K562 (cell line): ENCODE data around the gene CHN1.

Source experiments
- EGR1 ChIP-seq: fragments of 450-650 bp; conservative IDR thresholded peaks from 2 replicates; pipeline ENCODE4 v1.6.1; 2017; ENCODE audit warnings: mild to moderate bottlenecking
- ETV5 ChIP-seq: sonication (generic); formaldehyde crosslinking; IDR thresholded peaks from 2 replicates; pipeline ENCODE4 v1.4.0; 2020; ENCODE audit warnings: low read depth, mild to moderate bottlenecking, missing genetic modification reagents
- HDAC1 ChIP-seq, 2 experiments: fragments of 450-650 bp; IDR thresholded peaks; 2 replicates each; pipeline ENCODE4 v1.6.1; 2016 to 2017; ENCODE audit warnings: inconsistent platforms in 1 of 2, mild to moderate bottlenecking in 1 of 2, moderate library complexity in 1 of 2
- NFE2L1 ChIP-seq: fragments of 450-650 bp; IDR thresholded peaks from 2 replicates; pipeline ENCODE4 v1.6.1; 2016; ENCODE audit warnings: missing genetic modification characterization, low read depth, mild to moderate bottlenecking, missing compliant biosample characterization, moderate library complexity, borderline replicate concordance
- NFRKB ChIP-seq: fragments of 450-650 bp; IDR thresholded peaks from 2 replicates; pipeline ENCODE4 v1.6.1; 2016; ENCODE audit warnings: low read depth
- NRF1 ChIP-seq, 2 experiments: fragments of 450-650 bp; IDR thresholded peaks in 1 of 2; conservative IDR thresholded peaks in 1 of 2; 2 replicates each; pipeline ENCODE4 v1.6.1; 2014; ENCODE audit warnings: mild to moderate bottlenecking in 2 of 2
- RFX5 ChIP-seq: IDR thresholded peaks from 2 replicates; pipeline ENCODE4 v1.6.1; 2011; ENCODE audit warnings: low read depth, mild to moderate bottlenecking, improper control_type of control experiment, low read length
- ZKSCAN1 ChIP-seq: fragments of 150-350 bp; IDR thresholded peaks from 2 replicates; pipeline ENCODE4 v1.6.1; 2016; ENCODE audit warnings: low read depth, low read length
- TF ChIP-seq, protein P1 (sequence below), 3 experiments: IDR thresholded peaks in 2 of 3; conservative IDR thresholded peaks in 1 of 3; 2 replicates each; pipeline ENCODE4 v1.5.1; 2011 to 2012; ENCODE audit warnings: low read length in 3 of 3, mild to moderate bottlenecking in 3 of 3, control low read depth in 2 of 3, improper control_type of control experiment in 1 of 3, inconsistent platforms in 1 of 3, low read depth in 1 of 3, mixed read lengths in 1 of 3, moderate library complexity in 1 of 3; ENCODE audit not compliant: insufficient read depth in 2 of 3
- TF ChIP-seq, protein P2 (sequence below), 2 experiments: fragments of 450-650 bp; formaldehyde crosslinking in 1 of 2; IDR thresholded peaks; 2 replicates each; pipeline versions ENCODE4 v1.4.0 to v1.6.1; 2014 to 2020; ENCODE audit warnings: mild to moderate bottlenecking in 2 of 2, borderline replicate concordance in 1 of 2, low read depth in 1 of 2
- TF ChIP-seq, protein P3 (sequence below): sonication (generic); formaldehyde crosslinking; IDR thresholded peaks from 2 replicates; pipeline ENCODE4 v1.9.0; 2022; ENCODE audit warnings: mild to moderate bottlenecking, missing genetic modification reagents

DNA sequence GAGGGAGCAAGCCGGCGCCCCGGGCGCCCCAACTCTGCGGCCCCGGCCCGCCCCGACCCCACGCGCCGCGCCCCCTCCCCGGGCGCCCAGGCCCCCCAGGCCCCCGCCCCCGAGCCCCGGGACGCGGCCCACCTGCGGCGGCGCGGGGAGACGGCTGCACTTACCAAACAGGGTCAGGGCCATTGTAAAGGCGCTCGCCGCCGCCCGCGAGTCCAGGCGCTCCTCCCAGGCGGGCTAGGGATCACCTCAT, 526 bp downstream of the CHN1 start:
- TF ChIP-seq NFE2L1 (no peak), NRF1 (conservative IDR thresholded peaks at IDR 0.05 in 1 of 2, IDR thresholded peaks at IDR 0.05 in 1 of 2) (no peak), ZKSCAN1 (no peak), RFX5 (no peak), ETV5 (CRISPR knock-in tag) (no peak), NFRKB (no peak), EGR1 (no peak), HDAC1 (IDR thresholded peaks at IDR 0.05) (no peak)
- TF ChIP-seq, protein P1, sequence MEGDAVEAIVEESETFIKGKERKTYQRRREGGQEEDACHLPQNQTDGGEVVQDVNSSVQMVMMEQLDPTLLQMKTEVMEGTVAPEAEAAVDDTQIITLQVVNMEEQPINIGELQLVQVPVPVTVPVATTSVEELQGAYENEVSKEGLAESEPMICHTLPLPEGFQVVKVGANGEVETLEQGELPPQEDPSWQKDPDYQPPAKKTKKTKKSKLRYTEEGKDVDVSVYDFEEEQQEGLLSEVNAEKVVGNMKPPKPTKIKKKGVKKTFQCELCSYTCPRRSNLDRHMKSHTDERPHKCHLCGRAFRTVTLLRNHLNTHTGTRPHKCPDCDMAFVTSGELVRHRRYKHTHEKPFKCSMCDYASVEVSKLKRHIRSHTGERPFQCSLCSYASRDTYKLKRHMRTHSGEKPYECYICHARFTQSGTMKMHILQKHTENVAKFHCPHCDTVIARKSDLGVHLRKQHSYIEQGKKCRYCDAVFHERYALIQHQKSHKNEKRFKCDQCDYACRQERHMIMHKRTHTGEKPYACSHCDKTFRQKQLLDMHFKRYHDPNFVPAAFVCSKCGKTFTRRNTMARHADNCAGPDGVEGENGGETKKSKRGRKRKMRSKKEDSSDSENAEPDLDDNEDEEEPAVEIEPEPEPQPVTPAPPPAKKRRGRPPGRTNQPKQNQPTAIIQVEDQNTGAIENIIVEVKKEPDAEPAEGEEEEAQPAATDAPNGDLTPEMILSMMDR (IDR thresholded peaks at IDR 0.05 in 2 of 3, conservative IDR thresholded peaks at IDR 0.05 in 1 of 3; ENCODE audit: insufficient read depth in 2 of 3, low read depth in 1 of 3, low read length in 3 of 3): no peak
- TF ChIP-seq, protein P2, sequence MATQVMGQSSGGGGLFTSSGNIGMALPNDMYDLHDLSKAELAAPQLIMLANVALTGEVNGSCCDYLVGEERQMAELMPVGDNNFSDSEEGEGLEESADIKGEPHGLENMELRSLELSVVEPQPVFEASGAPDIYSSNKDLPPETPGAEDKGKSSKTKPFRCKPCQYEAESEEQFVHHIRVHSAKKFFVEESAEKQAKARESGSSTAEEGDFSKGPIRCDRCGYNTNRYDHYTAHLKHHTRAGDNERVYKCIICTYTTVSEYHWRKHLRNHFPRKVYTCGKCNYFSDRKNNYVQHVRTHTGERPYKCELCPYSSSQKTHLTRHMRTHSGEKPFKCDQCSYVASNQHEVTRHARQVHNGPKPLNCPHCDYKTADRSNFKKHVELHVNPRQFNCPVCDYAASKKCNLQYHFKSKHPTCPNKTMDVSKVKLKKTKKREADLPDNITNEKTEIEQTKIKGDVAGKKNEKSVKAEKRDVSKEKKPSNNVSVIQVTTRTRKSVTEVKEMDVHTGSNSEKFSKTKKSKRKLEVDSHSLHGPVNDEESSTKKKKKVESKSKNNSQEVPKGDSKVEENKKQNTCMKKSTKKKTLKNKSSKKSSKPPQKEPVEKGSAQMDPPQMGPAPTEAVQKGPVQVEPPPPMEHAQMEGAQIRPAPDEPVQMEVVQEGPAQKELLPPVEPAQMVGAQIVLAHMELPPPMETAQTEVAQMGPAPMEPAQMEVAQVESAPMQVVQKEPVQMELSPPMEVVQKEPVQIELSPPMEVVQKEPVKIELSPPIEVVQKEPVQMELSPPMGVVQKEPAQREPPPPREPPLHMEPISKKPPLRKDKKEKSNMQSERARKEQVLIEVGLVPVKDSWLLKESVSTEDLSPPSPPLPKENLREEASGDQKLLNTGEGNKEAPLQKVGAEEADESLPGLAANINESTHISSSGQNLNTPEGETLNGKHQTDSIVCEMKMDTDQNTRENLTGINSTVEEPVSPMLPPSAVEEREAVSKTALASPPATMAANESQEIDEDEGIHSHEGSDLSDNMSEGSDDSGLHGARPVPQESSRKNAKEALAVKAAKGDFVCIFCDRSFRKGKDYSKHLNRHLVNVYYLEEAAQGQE (IDR thresholded peaks at IDR 0.05; ENCODE audit: borderline replicate concordance): no peak
- TF ChIP-seq, protein P2 (CRISPR knock-in tag; IDR thresholded peaks at IDR 0.05; ENCODE audit: low read depth): no peak
- TF ChIP-seq, protein P3, sequence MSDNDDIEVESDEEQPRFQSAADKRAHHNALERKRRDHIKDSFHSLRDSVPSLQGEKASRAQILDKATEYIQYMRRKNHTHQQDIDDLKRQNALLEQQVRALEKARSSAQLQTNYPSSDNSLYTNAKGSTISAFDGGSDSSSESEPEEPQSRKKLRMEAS (CRISPR knock-in tag): no peak
